HCT116 (cell line): ENCODE results near the gene TXNL4B.

Source experiments
- POLR2AphosphoS5 ChIP-seq: IDR thresholded peaks from 2 replicates; pipeline ENCODE4 v1.6.1; 2011; ENCODE audit warnings: mild to moderate bottlenecking, low read depth, low read length, moderate library complexity
- RAD21 ChIP-seq: IDR thresholded peaks from 2 replicates; pipeline ENCODE4 v1.6.1; 2012; ENCODE audit warnings: low read depth, mild to moderate bottlenecking
- SIN3A ChIP-seq: IDR thresholded peaks from 2 replicates; pipeline ENCODE4 v1.6.1; 2012; ENCODE audit warnings: low read depth
- TF ChIP-seq, protein P1 (sequence below), 3 experiments: fragments of 200-600 bp in 1 of 3; sonication (generic) in 1 of 3; IDR thresholded peaks in 2 of 3; conservative IDR thresholded peaks in 1 of 3; 2 replicates each; pipeline ENCODE4 v1.5.1; 2012 to 2017; ENCODE audit warnings: low read depth in 2 of 3, low read length in 2 of 3, antibody characterized with exemption in 1 of 3, borderline replicate concordance in 1 of 3, control low read depth in 1 of 3, mild to moderate bottlenecking in 1 of 3, mixed read lengths in 1 of 3, mixed run types in 1 of 3, moderate library complexity in 1 of 3; ENCODE audit not compliant: insufficient read depth in 1 of 3
- TF ChIP-seq, protein P2 (sequence below): IDR thresholded peaks from 2 replicates; pipeline ENCODE4 v1.6.1; 2012

DNA sequence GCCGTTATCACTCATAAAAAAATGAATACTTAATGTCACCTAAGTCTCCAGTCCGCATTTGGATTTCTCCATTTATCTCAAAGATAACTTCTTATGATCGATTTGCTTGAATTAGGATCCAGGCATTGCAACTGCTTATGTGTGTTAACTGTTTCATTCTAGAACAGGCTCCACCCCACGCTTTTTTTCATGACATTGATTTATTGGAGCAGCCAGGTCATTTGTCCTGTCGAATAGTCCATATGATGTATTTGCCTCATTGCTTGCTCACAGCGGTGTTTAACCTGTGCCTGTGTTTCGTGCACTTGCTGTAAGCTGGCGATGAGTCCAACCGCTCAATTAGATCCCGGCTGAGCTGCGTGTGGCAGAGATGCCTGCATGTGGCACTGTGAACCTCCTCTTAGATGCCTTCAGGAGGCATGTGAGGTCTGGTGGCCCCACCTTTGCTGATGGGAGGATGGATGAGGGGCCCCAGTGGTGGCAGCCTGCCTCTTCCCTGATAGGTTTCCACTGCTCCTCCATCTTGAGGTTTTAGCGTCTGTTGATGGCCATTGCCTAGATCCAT lies 16.6 kb upstream of the TXNL4B start:
- TF ChIP-seq POLR2AphosphoS5 (no peak), RAD21 (no peak), SIN3A (no peak)
- TF ChIP-seq, protein P1, sequence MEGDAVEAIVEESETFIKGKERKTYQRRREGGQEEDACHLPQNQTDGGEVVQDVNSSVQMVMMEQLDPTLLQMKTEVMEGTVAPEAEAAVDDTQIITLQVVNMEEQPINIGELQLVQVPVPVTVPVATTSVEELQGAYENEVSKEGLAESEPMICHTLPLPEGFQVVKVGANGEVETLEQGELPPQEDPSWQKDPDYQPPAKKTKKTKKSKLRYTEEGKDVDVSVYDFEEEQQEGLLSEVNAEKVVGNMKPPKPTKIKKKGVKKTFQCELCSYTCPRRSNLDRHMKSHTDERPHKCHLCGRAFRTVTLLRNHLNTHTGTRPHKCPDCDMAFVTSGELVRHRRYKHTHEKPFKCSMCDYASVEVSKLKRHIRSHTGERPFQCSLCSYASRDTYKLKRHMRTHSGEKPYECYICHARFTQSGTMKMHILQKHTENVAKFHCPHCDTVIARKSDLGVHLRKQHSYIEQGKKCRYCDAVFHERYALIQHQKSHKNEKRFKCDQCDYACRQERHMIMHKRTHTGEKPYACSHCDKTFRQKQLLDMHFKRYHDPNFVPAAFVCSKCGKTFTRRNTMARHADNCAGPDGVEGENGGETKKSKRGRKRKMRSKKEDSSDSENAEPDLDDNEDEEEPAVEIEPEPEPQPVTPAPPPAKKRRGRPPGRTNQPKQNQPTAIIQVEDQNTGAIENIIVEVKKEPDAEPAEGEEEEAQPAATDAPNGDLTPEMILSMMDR (IDR thresholded peaks at IDR 0.05 in 2 of 3, conservative IDR thresholded peaks at IDR 0.05 in 1 of 3; ENCODE audit: borderline replicate concordance in 1 of 3, insufficient read depth in 1 of 3, low read depth in 2 of 3, low read length in 2 of 3): no peak
- TF ChIP-seq, protein P2, sequence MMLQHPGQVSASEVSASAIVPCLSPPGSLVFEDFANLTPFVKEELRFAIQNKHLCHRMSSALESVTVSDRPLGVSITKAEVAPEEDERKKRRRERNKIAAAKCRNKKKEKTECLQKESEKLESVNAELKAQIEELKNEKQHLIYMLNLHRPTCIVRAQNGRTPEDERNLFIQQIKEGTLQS: no peak
